GM12801 (cell line): ENCODE measurements around the gene SIRPA.

Experiments used
- TF ChIP-seq, protein P1 (sequence below): IDR thresholded peaks from one replicate; pipeline ENCODE4 v1.5.1; 2011; ENCODE audit warnings: control low read depth; ENCODE audit not compliant: insufficient read length; ENCODE audit errors: extremely low read depth

SIRPA gene

DNA sequence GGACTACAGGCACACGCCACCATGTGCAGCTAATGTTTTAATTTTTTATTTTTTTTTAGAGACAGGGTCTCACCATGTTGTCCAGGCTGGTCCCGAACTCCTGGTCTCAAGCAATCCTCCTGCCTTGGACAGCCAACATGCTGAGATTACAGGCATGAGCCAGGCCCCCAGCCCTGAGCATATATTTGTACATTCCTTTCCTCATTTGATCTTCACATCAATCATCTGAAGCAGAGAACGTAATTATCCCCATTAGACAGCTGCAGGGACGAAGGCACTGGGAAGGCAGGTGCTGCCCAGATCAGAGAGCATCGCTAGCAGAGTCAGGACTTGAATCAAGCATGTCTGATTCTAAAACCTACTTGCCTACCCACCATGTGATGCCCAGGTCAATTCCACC is 41.0 kb upstream of the SIRPA start:
- TF ChIP-seq, protein P1, sequence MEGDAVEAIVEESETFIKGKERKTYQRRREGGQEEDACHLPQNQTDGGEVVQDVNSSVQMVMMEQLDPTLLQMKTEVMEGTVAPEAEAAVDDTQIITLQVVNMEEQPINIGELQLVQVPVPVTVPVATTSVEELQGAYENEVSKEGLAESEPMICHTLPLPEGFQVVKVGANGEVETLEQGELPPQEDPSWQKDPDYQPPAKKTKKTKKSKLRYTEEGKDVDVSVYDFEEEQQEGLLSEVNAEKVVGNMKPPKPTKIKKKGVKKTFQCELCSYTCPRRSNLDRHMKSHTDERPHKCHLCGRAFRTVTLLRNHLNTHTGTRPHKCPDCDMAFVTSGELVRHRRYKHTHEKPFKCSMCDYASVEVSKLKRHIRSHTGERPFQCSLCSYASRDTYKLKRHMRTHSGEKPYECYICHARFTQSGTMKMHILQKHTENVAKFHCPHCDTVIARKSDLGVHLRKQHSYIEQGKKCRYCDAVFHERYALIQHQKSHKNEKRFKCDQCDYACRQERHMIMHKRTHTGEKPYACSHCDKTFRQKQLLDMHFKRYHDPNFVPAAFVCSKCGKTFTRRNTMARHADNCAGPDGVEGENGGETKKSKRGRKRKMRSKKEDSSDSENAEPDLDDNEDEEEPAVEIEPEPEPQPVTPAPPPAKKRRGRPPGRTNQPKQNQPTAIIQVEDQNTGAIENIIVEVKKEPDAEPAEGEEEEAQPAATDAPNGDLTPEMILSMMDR: no peak

- TF ChIP-seq, protein P1: no peak
Measured at GRCh38 chr20:1855109-1855508, 40.1 kb upstream of the SIRPA start.

DNA sequence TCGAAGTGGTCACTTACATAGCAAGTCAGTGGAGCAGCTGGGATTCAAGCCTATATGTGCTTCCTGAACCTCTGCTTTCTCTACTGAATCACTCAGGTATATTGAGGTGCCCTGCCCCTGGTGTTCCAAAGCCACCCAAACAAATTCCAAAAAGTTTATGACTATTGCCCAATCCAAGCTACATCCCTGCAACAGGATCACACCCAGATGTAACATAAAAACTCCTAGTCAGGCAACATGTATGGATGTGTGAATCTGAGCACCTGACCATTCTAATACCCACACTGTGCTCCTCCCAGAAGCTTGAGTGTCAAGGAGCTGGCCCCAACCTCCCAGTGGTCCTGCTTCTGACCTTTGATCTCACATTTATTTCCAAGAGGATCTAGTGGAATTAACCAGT is 39.5 kb upstream of the SIRPA start:
- TF ChIP-seq, protein P1: no peak

GRCh38 chr20:1856424-1856823 is 38.8 kb upstream of the SIRPA start:
- TF ChIP-seq, protein P1: no peak

DNA sequence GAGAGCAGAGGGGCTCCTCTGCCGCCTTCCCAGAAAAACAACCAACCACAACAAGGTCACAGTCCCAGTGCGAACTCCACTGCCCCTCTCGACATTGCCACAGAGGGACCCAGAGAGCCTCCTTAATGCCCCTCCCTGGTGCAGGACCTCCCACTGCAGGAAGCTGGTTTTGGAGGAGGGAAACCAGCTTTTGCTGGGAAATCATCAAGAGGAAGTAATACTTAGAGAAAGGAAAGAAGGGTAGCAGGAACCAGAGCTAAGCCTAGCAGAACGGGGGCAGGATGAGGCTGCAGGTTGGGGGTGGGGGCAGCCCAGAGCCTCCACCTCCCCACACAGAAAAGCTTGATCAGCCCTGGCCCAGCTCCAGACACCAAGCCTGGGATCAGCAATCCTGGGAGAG is 37.7 kb upstream of the SIRPA start:
- TF ChIP-seq, protein P1: no peak

GRCh38 chr20:1858871-1859270 is 36.3 kb upstream of the SIRPA start:
- TF ChIP-seq, protein P1: no peak

DNA sequence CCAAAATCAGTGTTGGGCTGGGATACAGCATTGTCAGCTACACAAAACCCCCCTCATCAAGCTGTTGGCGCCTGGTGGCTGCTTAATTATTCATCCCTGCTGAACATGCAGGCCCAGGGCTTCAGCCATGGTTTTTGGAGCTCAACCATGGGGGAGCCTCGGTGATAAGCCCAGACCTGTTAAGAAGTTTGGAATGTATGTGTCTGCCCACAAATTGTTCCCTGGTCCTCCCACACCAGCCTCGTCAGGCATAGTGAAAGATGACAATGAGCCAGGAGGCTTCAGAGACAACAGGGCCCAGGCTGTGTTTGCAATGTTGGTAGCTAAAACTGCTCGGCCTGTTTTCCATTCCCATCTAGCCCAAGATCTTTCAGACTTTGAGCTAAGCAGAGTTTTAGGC is 34.8 kb upstream of the SIRPA start:
- TF ChIP-seq, protein P1: no peak

- TF ChIP-seq, protein P1: no peak
Measured at GRCh38 chr20:1861347-1861976, 33.7 kb upstream of the SIRPA start.
